Measurements from ENCODE around the gene NPPC. TPM values are rescaled to one million over a fixed set of nuclear protein-coding genes. Genes with fewer than 3 reads are reported as not detected.

The NPPC gene
- total RNA-seq, 1 donor = not detected

DNA sequence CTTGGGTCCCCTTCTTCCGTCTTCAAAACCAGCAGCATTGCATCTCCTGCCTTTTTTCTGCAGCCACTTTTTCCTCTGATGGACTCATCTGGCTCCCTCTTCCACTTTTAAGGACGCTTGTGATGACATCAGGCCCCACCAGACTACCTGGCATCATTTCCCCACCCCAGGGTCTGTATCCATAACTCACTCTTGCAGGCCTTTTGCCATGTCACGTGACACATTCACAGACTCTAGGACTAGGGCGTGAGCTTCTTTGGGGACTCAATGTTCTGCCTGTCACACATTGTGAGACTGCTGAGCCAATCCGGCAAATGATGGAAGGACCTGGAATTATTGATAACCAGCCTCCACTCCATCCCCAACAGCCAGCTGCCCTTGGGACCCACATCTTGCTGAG, 23.6 kb downstream of the NPPC start:
- H3K4me3 ChIP-seq (ENCODE audit: insufficient read depth, low read length) = no peak overlapping the region
- H3K4me1 ChIP-seq (ENCODE audit: insufficient read depth, low read length) = no peaks in the 10 kb centered on the region
- no peaks in the 10 kb centered on the region for H3K79me2 ChIP-seq (ENCODE audit: insufficient read depth, low read length)
- H2AFZ ChIP-seq (ENCODE audit: low read length) = no peak overlapping the region
- H3K4me2 ChIP-seq (ENCODE audit: insufficient read depth, low read length) = no peak overlapping the region
- H3K9me3 ChIP-seq (ENCODE audit: low read depth, low read length) = no peaks in the 10 kb centered on the region
- DNase-seq (ENCODE audit: insufficient read length, low spot score, missing footprints) = peak; percentile 81
- H3K27ac ChIP-seq (ENCODE audit: low read depth, low read length) = no peak overlapping the region
- H4K20me1 ChIP-seq (ENCODE audit: insufficient read depth, low read length) = no peaks in the 10 kb centered on the region
- peaks cover 20% of the 10 kb centered on the region for H3K27me3 ChIP-seq (ENCODE audit: insufficient read depth, low read length)
- TF ChIP-seq, protein P1, sequence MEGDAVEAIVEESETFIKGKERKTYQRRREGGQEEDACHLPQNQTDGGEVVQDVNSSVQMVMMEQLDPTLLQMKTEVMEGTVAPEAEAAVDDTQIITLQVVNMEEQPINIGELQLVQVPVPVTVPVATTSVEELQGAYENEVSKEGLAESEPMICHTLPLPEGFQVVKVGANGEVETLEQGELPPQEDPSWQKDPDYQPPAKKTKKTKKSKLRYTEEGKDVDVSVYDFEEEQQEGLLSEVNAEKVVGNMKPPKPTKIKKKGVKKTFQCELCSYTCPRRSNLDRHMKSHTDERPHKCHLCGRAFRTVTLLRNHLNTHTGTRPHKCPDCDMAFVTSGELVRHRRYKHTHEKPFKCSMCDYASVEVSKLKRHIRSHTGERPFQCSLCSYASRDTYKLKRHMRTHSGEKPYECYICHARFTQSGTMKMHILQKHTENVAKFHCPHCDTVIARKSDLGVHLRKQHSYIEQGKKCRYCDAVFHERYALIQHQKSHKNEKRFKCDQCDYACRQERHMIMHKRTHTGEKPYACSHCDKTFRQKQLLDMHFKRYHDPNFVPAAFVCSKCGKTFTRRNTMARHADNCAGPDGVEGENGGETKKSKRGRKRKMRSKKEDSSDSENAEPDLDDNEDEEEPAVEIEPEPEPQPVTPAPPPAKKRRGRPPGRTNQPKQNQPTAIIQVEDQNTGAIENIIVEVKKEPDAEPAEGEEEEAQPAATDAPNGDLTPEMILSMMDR (IDR thresholded peaks at IDR 0.05; ENCODE audit: extremely low read depth, low read depth, low read length) = no peak
- no peaks in the 10 kb centered on the region for H3K36me3 ChIP-seq (ENCODE audit: insufficient read depth, low read length)

DNA sequence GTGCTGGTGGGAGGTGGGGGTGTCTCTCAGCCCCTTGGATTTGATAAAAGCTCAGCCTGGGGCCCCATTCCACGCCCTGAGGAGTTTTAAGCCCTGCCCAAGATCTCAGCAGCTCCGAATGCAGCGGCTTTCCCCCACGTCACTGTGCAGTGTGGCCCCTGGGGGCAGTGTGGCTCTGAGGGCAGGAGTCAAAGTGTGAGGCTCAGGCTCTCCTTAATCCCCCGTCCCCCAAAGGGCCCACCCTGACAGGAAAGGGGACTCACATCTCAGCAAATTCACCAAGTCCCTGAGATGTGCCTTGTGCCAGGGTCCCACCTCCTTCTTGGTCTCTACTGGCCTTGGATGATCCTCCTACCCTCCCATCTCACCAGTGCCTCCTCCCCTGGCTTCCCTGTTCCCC, 25.2 kb downstream of the NPPC start:
- Histone ChIP-seq H3K79me2 (ENCODE audit: insufficient read depth, low read length) (no peaks in the 10 kb centered on the region), H3K27ac (ENCODE audit: low read depth, low read length) (no peak overlapping the region), H3K36me3 (ENCODE audit: insufficient read depth, low read length) (no peaks in the 10 kb centered on the region), H3K9me3 (ENCODE audit: low read depth, low read length) (no peaks in the 10 kb centered on the region), H2AFZ (ENCODE audit: low read length) (no peak overlapping the region), H3K4me1 (ENCODE audit: insufficient read depth, low read length) (no peaks in the 10 kb centered on the region), H3K4me3 (ENCODE audit: insufficient read depth, low read length) (no peak overlapping the region), H3K4me2 (ENCODE audit: insufficient read depth, low read length) (no peak overlapping the region), H3K27me3 (ENCODE audit: insufficient read depth, low read length) (peaks cover 23% of the 10 kb centered on the region), H4K20me1 (ENCODE audit: insufficient read depth, low read length) (no peaks in the 10 kb centered on the region)
- peak; percentile 47 for DNase-seq (ENCODE audit: insufficient read length, low spot score, missing footprints)
- TF ChIP-seq, protein P1 (IDR thresholded peaks at IDR 0.05; ENCODE audit: extremely low read depth, low read depth, low read length) = no peak

DNA sequence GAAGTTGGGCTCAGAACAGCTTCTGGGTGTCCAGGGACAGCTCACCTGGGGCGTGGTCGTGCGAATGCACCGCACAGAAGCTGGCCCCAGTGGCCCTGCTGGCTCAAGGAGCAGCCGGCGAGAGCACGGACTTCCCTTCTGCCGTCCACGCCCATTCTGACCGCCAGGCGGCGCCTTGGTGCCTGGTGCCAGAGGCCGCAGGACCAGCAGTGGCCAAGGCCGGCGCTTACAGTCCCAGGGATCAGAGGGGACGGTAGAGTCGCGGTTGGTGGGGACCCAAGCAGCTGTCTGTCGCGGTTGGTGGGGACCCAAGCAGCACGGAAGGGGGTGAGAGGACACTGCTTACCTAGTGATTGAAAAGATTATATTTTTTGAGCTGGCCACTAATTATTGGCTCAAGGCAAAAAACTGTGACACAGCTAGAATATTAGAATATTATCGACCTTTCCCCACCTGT, 25.7 kb downstream of the NPPC start:
- DNase-seq (ENCODE audit: insufficient read length, low spot score, missing footprints) = peak; percentile 97

DNA sequence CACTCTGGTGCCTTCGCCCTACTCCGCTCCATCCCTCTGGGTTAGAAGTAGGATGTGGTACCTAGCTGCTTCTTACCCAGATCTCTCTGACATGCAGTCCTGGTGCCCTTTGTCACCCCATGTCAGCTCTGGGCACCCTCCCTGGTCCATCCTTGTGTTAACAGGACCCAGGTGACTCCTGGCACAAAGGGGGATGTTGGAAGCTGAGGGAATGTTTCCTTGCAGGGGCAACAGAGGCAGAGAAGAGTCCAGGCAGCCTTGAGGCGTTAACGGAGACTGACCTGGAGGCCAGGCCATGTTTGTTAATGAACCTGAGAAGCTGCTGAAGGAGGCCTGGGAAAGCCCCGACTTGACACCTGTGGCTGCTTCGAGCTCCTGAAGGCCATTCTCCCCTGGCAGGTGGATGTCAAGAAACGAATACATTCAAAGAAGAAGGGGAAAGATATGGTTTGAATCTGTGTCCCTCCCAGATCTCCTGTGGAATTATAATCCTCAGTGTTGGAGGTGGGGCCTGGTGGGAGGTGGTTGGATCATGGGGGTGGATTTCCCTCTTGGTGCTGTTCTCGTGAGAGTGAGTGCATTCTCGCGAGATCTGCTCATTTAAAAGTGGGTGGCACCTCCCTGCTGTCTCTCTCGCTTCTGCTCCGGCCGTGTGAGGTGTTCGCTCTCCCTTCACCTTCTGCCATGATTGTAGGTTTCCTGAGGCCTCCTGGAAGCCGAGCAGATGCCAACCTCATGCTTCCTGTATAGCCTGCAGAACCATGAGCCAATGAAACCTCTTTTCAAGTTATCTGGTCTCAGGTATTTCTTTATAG, 31.4 kb downstream of the NPPC start:
- H3K9me3 ChIP-seq (ENCODE audit: low read depth, low read length) = no peaks in the 10 kb centered on the region
- no peaks in the 10 kb centered on the region for H3K79me2 ChIP-seq (ENCODE audit: insufficient read depth, low read length)
- H3K4me3 ChIP-seq (ENCODE audit: insufficient read depth, low read length) = no peak overlapping the region
- no peak overlapping the region for H2AFZ ChIP-seq (ENCODE audit: low read length)
- H3K4me2 ChIP-seq (ENCODE audit: insufficient read depth, low read length) = no peak overlapping the region
- peaks cover 32% of the 10 kb centered on the region for H3K27me3 ChIP-seq (ENCODE audit: insufficient read depth, low read length)
- no peak for DNase-seq (ENCODE audit: insufficient read length, low spot score, missing footprints)
- H3K4me1 ChIP-seq (ENCODE audit: insufficient read depth, low read length) = no peaks in the 10 kb centered on the region
- TF ChIP-seq, protein P1 (IDR thresholded peaks at IDR 0.05; ENCODE audit: extremely low read depth, low read depth, low read length) = no peak
- H3K27ac ChIP-seq (ENCODE audit: low read depth, low read length) = no peak overlapping the region
- H3K36me3 ChIP-seq (ENCODE audit: insufficient read depth, low read length) = no peaks in the 10 kb centered on the region
- no peaks in the 10 kb centered on the region for H4K20me1 ChIP-seq (ENCODE audit: insufficient read depth, low read length)

More for the DNA sequence above, 25.7 kb downstream of the NPPC start:
- Histone ChIP-seq H3K4me2 (ENCODE audit: insufficient read depth, low read length) (no peak overlapping the region), H3K4me3 (ENCODE audit: insufficient read depth, low read length) (no peak overlapping the region), H3K27me3 (ENCODE audit: insufficient read depth, low read length) (peaks cover 28% of the 10 kb centered on the region), H3K27ac (ENCODE audit: low read depth, low read length) (no peak overlapping the region), H2AFZ (ENCODE audit: low read length) (no peak overlapping the region), H3K9me3 (ENCODE audit: low read depth, low read length) (no peaks in the 10 kb centered on the region), H4K20me1 (ENCODE audit: insufficient read depth, low read length) (no peaks in the 10 kb centered on the region), H3K4me1 (ENCODE audit: insufficient read depth, low read length) (no peaks in the 10 kb centered on the region), H3K36me3 (ENCODE audit: insufficient read depth, low read length) (no peaks in the 10 kb centered on the region), H3K79me2 (ENCODE audit: insufficient read depth, low read length) (no peaks in the 10 kb centered on the region)
- TF ChIP-seq, protein P1 (IDR thresholded peaks at IDR 0.05; ENCODE audit: extremely low read depth, low read depth, low read length) = peak; percentile 88
